ENCODE data around the gene PAH.

The PAH gene

GRCh38 chr12:102806592-102806991 is 110.5 kb downstream of the PAH start:
- no peak for DNase-seq (ENCODE audit: low read depth)
- no peak overlapping the region for H3K4me3 ChIP-seq (ENCODE audit: low read depth, low read length)
- no peak for TF ChIP-seq CTCF (conservative IDR thresholded peaks at IDR 0.05; ENCODE audit: low read depth, low read length)

- DNase-seq (ENCODE audit: low read depth): no peak
- TF ChIP-seq CTCF (conservative IDR thresholded peaks at IDR 0.05; ENCODE audit: low read depth, low read length): no peak
- H3K4me3 ChIP-seq (ENCODE audit: low read depth, low read length): no peak overlapping the region
These were observed 110.9 kb downstream of the PAH start for GRCh38 chr12:102806110-102806509.

- no peak overlapping the region for H3K4me3 ChIP-seq (ENCODE audit: low read depth, low read length)
- DNase-seq (ENCODE audit: low read depth): no peak
- no peak for TF ChIP-seq CTCF (conservative IDR thresholded peaks at IDR 0.05; ENCODE audit: low read depth, low read length)
These were observed 116.5 kb downstream of the PAH start for GRCh38 chr12:102800565-102800964.

- no peak for TF ChIP-seq CTCF (conservative IDR thresholded peaks at IDR 0.05; ENCODE audit: low read depth, low read length)
- DNase-seq (ENCODE audit: low read depth): no peak
- no peak overlapping the region for H3K4me3 ChIP-seq (ENCODE audit: low read depth, low read length)
These were observed 117.8 kb downstream of the PAH start for GRCh38 chr12:102799229-102799628.

- TF ChIP-seq CTCF (conservative IDR thresholded peaks at IDR 0.05; ENCODE audit: low read depth, low read length): no peak
- DNase-seq (ENCODE audit: low read depth): no peak
- no peak overlapping the region for H3K4me3 ChIP-seq (ENCODE audit: low read depth, low read length)
These were observed 119.5 kb downstream of the PAH start for GRCh38 chr12:102797528-102797927.

GRCh38 chr12:102793921-102794320 is 123.1 kb downstream of the PAH start:
- no peak for TF ChIP-seq CTCF (conservative IDR thresholded peaks at IDR 0.05; ENCODE audit: low read depth, low read length)
- no peak for DNase-seq (ENCODE audit: low read depth)
- H3K4me3 ChIP-seq (ENCODE audit: low read depth, low read length): no peak overlapping the region
